DOHH2 (cell line): ENCODE measurements around the gene KRTAP9-8.
"Not testable (repeated sequence)": the region's sequence is repeated elsewhere in the genome, so short reads cannot be mapped to it uniquely, and the experiment has no call there.

Source experiments
- CTCF ChIP-seq: fragments of 200-600 bp; sonication (generic); IDR thresholded peaks from one replicate; pipeline ENCODE4 v1.5.1; 2014; ENCODE audit warnings: antibody characterized with exemption, mild to moderate bottlenecking, low read depth, low read length; ENCODE audit not compliant: poor library complexity, severe bottlenecking
- EZH2phosphoT487 ChIP-seq: fragments of 200-600 bp; sonication (generic); IDR thresholded peaks from 2 replicates; pipeline ENCODE4 v1.6.1; 2017; ENCODE audit warnings: borderline replicate concordance, mild to moderate bottlenecking, antibody characterized with exemption, low read length, moderate library complexity, mixed read lengths

GRCh38 chr17:41237116-41237515 lies 683 bp upstream of the KRTAP9-8 start:
- not testable (repeated sequence) for TF ChIP-seq CTCF, EZH2phosphoT487
